CD4-positive, CD25-positive, alpha-beta regulatory T cell (primary cell): ENCODE results near the gene JAML. TPM values are rescaled to one million over a fixed set of nuclear protein-coding genes. Genes with fewer than 3 reads are reported as not detected.
"Not testable (repeated sequence)": the region's sequence is repeated elsewhere in the genome, so short reads cannot be mapped to it uniquely, and the experiment has no call there.

ENCODE experiments used
- ATAC-seq, 2 donors: fragments of 150-1000 bp; cut with Tn5 transposase; one replicate each; pipeline ENCODE4 v1.10.0; 2021; ENCODE audit warnings: low read depth in 2 of 2, moderate number of reproducible peaks in 2 of 2, moderate library complexity in 1 of 2
- DNase-seq, 3 donors: peaks; one replicate each; pipeline versions ENCODE4 v3.0.0 to v3.0.0-alpha.2; 2012 to 2022; ENCODE audit warnings: mixed read lengths in 1 of 3
- H3K27ac ChIP-seq: one replicate; pipeline ENCODE4 v1.7.0; 2013; ENCODE audit warnings: mild to moderate bottlenecking, low read length; ENCODE audit not compliant: insufficient read depth, poor library complexity, severe bottlenecking
- H3K27me3 ChIP-seq: one replicate; pipeline ENCODE4 v1.7.0; 2013; ENCODE audit warnings: low read length; ENCODE audit not compliant: control insufficient read depth, insufficient read depth
- H3K36me3 ChIP-seq: one replicate; pipeline ENCODE4 v1.7.0; 2013; ENCODE audit warnings: mild to moderate bottlenecking, low read length, moderate library complexity; ENCODE audit not compliant: control insufficient read depth, insufficient read depth
- H3K4me1 ChIP-seq: 2 replicates; pipeline ENCODE4 v1.7.0; 2013; ENCODE audit warnings: mild to moderate bottlenecking, low read length; ENCODE audit not compliant: insufficient read depth, control insufficient read depth, poor library complexity, severe bottlenecking
- H3K4me3 ChIP-seq: one replicate; pipeline ENCODE4 v1.7.0; 2013; ENCODE audit warnings: low read depth, mild to moderate bottlenecking, low read length, moderate library complexity
- H3K9me3 ChIP-seq, 2 experiments: 1 replicate in 1 of 2; 2 replicates in 1 of 2; pipeline ENCODE4 v1.7.0; 2013; ENCODE audit warnings: low read length in 2 of 2, mild to moderate bottlenecking in 1 of 2, moderate library complexity in 1 of 2; ENCODE audit not compliant: control insufficient read depth in 2 of 2
- H3K27ac Mint-ChIP-seq, 3 donors: one replicate each; pipeline ENCODE4 v1.8.0; 2020 to 2022; ENCODE audit warnings: mild to moderate bottlenecking in 3 of 3, mixed read lengths in 3 of 3, moderate library complexity in 2 of 3
- H3K27me3 Mint-ChIP-seq: one replicate; pipeline ENCODE4 v1.8.0; 2022; ENCODE audit warnings: mild to moderate bottlenecking, mixed read lengths
- H3K36me3 Mint-ChIP-seq: one replicate; pipeline ENCODE4 v1.8.0; 2020; ENCODE audit warnings: mixed read lengths
- H3K4me1 Mint-ChIP-seq, 4 donors: one replicate each; pipeline ENCODE4 v1.8.0; 2020 to 2022; ENCODE audit warnings: mixed read lengths in 4 of 4, mild to moderate bottlenecking in 1 of 4
- H3K4me3 Mint-ChIP-seq, 4 donors: one replicate each; pipeline ENCODE4 v1.8.0; 2020 to 2022; ENCODE audit warnings: mild to moderate bottlenecking in 4 of 4, mixed read lengths in 4 of 4, moderate library complexity in 3 of 4
- H3K9me3 Mint-ChIP-seq, 7 donors: one replicate each; pipeline ENCODE4 v1.8.0; 2020 to 2022; ENCODE audit warnings: mixed read lengths in 7 of 7, mild to moderate bottlenecking in 3 of 7, moderate library complexity in 2 of 7
- polyA plus RNA-seq, 4 donors: library from polyadenylated mRNA; unstranded; fragments of 300-500 nt; fragmentation: Illumina TruSeq; gene quantifications; one replicate each; pipeline ENCODE4 v1.2.3, GENCODE V29; 2021
- total RNA-seq: library from RNA; stranded (reverse); gene quantifications from one replicate; pipeline ENCODE4 v1.2.3, GENCODE V29; 2022

JAML gene
- total and polyA plus RNA-seq, 5 donors from 2014 or later: 71.5 to 200 (median 169) TPM

DNA sequence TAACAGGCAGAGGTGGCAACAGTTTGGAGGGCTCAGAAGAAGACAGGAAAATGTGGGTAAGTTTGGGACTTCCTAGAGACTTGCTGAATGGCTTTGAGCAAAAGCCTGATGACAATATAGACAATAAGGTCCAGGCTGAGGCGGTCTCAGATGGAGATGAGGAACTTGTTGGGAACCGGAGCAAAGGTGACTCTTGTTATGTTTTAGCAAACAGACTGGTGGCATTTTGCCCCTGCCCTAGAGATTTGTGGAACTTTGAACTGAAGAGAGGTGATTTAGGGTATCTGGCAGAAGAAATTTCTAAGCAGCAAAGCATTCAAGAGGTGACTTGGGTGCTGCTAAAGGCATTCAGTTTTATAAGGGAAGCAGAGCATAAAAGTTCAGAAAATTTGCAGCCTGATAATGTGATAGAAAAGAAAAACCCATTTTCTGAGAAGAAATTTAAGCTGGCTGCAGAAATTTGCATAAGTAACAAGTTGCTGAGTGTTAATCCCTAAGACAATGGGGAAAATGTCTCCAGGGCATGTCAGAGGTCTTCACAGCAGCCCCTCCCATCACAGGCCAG is 33.8 kb downstream of the JAML start:
- not testable (repeated sequence) for H3K9me3 Mint-ChIP-seq, H3K9me3 ChIP-seq, H3K4me3 Mint-ChIP-seq, H3K4me1 ChIP-seq, H3K4me3 ChIP-seq, DNase-seq, H3K27ac Mint-ChIP-seq, H3K27me3 ChIP-seq, H3K27ac ChIP-seq, H3K4me1 Mint-ChIP-seq, ATAC-seq
- H3K36me3 ChIP-seq: peaks cover 33% of the 10 kb centered on the region
- H3K27me3 Mint-ChIP-seq: peaks cover 16% of the 10 kb centered on the region
- H3K36me3 Mint-ChIP-seq: peaks cover 39% of the 10 kb centered on the region

DNA sequence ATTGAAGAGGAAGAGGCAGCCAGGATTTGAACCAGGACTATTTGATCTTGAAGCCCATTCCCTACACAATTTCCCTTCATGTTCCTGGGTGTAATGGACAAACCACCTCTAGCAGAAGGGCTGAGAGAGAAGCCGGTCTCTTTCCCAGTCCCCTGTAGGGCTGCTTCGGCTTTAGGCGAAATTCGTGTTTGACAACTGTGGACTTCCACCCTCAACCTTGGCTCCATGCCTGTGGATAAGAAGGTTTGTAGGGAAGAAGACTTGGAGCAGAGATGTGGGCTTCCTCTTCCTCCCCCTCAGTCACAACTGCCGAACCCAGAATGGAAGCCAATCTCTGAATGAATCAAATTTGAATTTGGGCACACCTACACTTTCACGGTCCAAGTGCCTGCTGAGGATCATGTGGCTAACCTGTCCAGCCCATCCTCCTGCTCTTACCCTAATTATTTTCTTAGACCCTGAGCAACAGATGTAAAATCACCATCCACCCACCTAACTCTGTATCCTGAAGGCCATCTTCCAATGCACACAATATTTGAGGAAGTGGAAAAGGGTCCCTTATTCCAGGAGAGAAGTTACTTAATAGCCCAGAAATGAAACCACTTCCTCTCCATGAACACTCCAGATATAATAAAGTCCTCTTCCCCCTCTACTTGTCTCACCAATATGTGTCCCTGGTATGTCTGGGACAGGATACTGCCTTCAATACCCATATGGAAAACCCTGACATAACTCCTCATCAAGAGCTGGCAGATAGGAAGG is 38.3 kb downstream of the JAML start:
- Histone ChIP-seq H3K4me3 (no peak overlapping the region), H3K4me1 (no peaks in the 10 kb centered on the region), H3K36me3 (no peaks in the 10 kb centered on the region), H3K9me3 (no peaks in the 10 kb centered on the region), H3K27ac (no peak overlapping the region), H3K27me3 (peaks cover 7% of the 10 kb centered on the region)
- no peak overlapping the region for H3K4me3 Mint-ChIP-seq
- peaks cover 6% of the 10 kb centered on the region for H3K36me3 Mint-ChIP-seq
- peaks cover 22% of the 10 kb centered on the region for H3K27me3 Mint-ChIP-seq
- peaks cover 0 to 4% (median 0%) of the 10 kb centered on the region in 7 donors for H3K9me3 Mint-ChIP-seq
- no peaks in the 10 kb centered on the region for H3K4me1 Mint-ChIP-seq
- DNase-seq: no peak
- no peak overlapping the region for H3K27ac Mint-ChIP-seq
- ATAC-seq: no peak

DNA sequence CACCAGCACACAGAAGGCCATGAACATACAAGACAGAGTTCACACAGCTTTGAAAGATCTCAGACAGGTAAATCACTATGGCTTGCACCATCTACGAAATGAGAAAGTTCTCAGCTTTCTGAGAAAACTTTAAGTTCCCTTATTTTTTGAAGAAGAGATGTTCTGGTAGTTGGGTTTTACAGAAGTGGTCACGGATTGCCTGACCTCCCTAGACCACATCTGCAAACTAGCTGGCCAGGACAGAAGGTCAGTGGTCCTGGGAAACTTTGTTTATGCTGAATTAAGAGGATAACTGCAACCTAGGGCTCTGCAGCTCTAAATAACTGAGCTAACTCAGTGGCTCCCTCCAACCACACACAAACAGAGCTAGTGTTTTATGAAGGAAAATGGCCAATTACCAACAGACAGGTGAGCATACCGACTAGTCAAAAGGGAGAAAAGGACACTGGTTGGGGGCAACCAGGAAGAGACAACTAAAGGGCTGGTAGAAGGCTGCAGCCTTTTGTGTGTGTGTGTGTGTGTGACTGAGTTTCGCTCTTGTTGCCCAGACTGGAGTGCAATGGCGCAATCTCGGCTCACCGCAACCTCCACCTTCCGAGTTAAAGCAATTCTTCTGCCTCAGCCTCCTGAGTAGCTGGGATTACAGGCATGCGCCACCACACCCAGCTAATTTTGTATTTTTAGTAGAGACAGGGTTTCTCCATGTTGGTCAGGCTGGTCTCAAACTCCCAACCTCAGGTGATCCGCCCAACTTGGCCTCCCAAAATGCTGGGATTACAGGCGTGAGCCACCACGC is 39.8 kb downstream of the JAML start:
- H3K4me1 Mint-ChIP-seq: no peaks in the 10 kb centered on the region
- ATAC-seq (no peak), DNase-seq (no peak)
- no peak overlapping the region for H3K4me3 Mint-ChIP-seq
- Histone ChIP-seq H3K9me3 (no peaks in the 10 kb centered on the region), H3K4me1 (no peaks in the 10 kb centered on the region), H3K27ac (no peak overlapping the region), H3K4me3 (no peak overlapping the region), H3K27me3 (peaks cover 7% of the 10 kb centered on the region), H3K36me3 (no peaks in the 10 kb centered on the region)
- no peaks in the 10 kb centered on the region for H3K36me3 Mint-ChIP-seq
- H3K27ac Mint-ChIP-seq: no peak overlapping the region
- peaks cover 21% of the 10 kb centered on the region for H3K27me3 Mint-ChIP-seq
- H3K9me3 Mint-ChIP-seq: peaks cover 0 to 3% (median 0%) of the 10 kb centered on the region in 7 donors

DNA sequence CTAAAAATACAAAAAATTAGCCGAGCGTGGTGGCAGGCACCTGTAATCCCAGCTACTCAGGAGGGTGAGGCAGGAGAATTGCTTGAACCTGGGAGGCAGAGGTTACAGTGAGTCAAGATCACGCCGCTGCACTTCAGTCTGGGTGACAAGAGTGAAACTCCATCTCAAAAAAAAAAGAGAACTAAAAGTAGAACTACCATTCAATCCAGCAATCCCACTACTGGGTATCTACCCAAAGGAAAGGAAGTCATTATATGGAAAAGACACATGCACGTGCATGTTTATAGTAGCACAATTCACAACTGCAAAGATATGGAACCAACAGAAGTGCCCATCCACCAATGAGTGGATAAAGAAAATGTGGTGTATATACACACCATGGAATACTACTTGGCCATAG is 41.1 kb downstream of the JAML start:
- ATAC-seq, H3K4me1 Mint-ChIP-seq, H3K4me3 Mint-ChIP-seq, H3K36me3 Mint-ChIP-seq, H3K9me3 Mint-ChIP-seq, H3K4me3 ChIP-seq, H3K36me3 ChIP-seq, H3K4me1 ChIP-seq, H3K27me3 ChIP-seq, H3K9me3 ChIP-seq, H3K27ac ChIP-seq, H3K27ac Mint-ChIP-seq, DNase-seq: not testable (repeated sequence)
- H3K27me3 Mint-ChIP-seq: peaks cover 17% of the 10 kb centered on the region

DNA sequence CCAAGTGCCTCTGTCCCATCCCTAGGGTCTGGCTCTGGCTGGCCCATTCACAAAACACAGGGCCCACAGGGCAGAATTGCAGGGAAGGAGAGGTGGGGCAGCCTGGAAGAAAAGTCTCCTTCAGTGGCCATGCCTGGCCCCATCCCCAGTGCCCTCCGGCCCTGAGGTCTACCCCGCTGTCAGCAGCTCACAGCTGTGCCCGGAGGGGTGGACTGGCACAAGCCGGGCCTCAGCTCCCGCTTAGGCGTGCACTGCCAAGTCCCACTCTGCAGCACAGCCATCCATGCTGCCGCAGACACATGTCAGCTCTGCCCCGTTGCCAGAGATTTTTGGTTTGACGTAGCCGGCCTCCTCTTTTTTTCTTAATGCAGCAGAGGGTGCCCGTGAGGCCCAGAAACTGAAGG is 44.5 kb downstream of the JAML start:
- peaks cover 2% of the 10 kb centered on the region for H3K27me3 ChIP-seq
- H3K9me3 ChIP-seq: no peaks in the 10 kb centered on the region
- no peak overlapping the region for H3K4me3 ChIP-seq
- H3K4me1 Mint-ChIP-seq: no peaks in the 10 kb centered on the region
- H3K27ac Mint-ChIP-seq: no peak overlapping the region
- ATAC-seq (no peak), DNase-seq (peak in 1 of 3 donors; percentile 20)
- H3K27me3 Mint-ChIP-seq: peaks cover 28% of the 10 kb centered on the region
- peaks cover 0 to 1% (median 0%) of the 10 kb centered on the region in 7 donors for H3K9me3 Mint-ChIP-seq
- H3K27ac ChIP-seq: no peak overlapping the region
- H3K4me3 Mint-ChIP-seq: no peak overlapping the region
- H3K36me3 ChIP-seq: no peaks in the 10 kb centered on the region
- no peaks in the 10 kb centered on the region for H3K4me1 ChIP-seq
- H3K36me3 Mint-ChIP-seq: no peaks in the 10 kb centered on the region

DNA sequence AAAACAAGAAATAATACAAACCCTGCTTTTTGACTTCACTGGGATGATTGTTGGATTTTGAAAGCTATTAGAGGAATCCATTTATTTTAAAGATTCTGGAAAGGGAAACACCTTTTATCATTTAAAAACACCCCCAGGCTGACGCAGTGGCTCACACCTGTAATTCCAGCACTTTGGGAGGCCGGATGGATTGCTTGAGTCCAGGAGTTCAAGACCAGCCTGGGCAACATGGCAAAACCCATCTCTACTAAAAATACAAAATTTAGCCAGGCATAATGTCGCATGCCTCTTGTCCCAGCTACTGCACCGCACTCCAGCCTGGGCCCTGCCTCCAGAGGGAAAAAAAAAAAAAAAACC is 48.1 kb downstream of the JAML start:
- H3K27ac Mint-ChIP-seq: no peak overlapping the region
- peaks cover 0 to 1% (median 0%) of the 10 kb centered on the region in 7 donors for H3K9me3 Mint-ChIP-seq

DNA sequence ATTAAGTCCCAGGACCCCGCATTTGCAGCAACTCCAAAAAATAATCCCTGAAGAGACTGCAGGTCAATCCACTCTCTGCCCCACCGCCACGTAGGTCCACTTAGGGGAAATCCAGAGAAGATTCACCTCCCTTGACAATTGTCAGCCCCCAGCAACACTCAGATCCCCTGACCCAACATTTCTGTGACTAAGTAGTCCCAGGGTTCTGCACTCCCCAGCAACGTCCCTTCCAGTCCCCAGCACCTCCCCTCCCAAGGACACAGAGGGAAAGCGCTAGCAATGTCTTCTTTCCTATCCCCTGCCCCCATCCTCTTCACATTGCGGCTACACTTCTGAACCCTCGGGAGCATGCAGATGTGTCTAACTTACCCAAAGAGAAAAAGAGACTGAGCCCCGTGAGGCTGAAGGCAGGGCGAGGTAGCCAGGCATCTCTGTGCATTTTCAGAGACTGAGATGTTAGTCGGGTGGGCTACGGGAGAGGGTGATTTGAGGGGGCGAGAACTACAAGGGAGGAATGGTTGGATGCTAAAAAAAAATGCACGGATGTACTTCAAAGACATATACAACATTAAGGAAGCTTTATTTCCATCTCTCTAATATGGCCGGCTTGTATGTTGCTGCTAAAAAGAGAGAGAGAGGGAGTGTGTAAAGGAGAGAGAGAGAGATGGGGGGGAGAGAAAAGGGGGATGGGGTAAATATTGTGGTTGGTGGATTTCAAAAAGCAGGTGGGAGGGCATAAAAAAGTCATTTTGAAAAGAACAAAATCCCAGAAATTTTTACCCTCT is 48.6 kb downstream of the JAML start, which contains the start of gene SCN2B:
Gene SCN2B (minus strand): TSS at position 647 of the 785 bp plus-strand sequence. CDS start 208 bp downstream, at position 439.
- no peaks in the 10 kb centered on the region for H3K9me3 ChIP-seq
- no peak within 1 kb of the TSS for H3K4me3 ChIP-seq
- H3K27ac ChIP-seq: no peak within 1 kb of the TSS
- DNase-seq (no peak), ATAC-seq (no peak)
- Mint-ChIP-seq H3K27me3 (peaks cover 44% of the 10 kb centered on the region), H3K36me3 (no peaks in the 10 kb centered on the region), H3K4me1 (peaks cover 0 to 6% (median 0%) of the 10 kb centered on the region in 4 donors), H3K9me3 (peaks cover 0 to 1% (median 0%) of the 10 kb centered on the region in 7 donors), H3K4me3 (no peak within 1 kb of the TSS), H3K27ac (peak within 1 kb of the TSS in 1 of 3 donors; percentile 48)
- H3K27me3 ChIP-seq: peaks cover 2% of the 10 kb centered on the region
- H3K36me3 ChIP-seq: no peaks in the 10 kb centered on the region
- H3K4me1 ChIP-seq: peaks cover 5% of the 10 kb centered on the region

More for the DNA sequence above, 48.1 kb downstream of the JAML start:
- peaks cover 1% of the 10 kb centered on the region for H3K4me1 ChIP-seq
- no peak overlapping the region for H3K27ac ChIP-seq
- peaks cover 44% of the 10 kb centered on the region for H3K27me3 Mint-ChIP-seq
- peaks cover 0 to 3% (median 0%) of the 10 kb centered on the region in 4 donors for H3K4me1 Mint-ChIP-seq
- no peaks in the 10 kb centered on the region for H3K36me3 Mint-ChIP-seq
- no peak overlapping the region for H3K4me3 Mint-ChIP-seq
- H3K27me3 ChIP-seq: peaks cover 2% of the 10 kb centered on the region
- no peak for DNase-seq
- no peaks in the 10 kb centered on the region for H3K36me3 ChIP-seq
- ATAC-seq: no peak
- H3K9me3 ChIP-seq: no peaks in the 10 kb centered on the region
- no peak overlapping the region for H3K4me3 ChIP-seq
